ENCODE measurements around the gene UBE2N. TPM values are rescaled to one million over a fixed set of nuclear protein-coding genes. Genes with fewer than 3 reads are reported as not detected.

UBE2N gene
- total and polyA plus RNA-seq, 10 of the 15 experiments (the other 5 are each of a cell fraction or from before 2014, with no cell fraction given): 243 to 945 (median 443) TPM

DNA sequence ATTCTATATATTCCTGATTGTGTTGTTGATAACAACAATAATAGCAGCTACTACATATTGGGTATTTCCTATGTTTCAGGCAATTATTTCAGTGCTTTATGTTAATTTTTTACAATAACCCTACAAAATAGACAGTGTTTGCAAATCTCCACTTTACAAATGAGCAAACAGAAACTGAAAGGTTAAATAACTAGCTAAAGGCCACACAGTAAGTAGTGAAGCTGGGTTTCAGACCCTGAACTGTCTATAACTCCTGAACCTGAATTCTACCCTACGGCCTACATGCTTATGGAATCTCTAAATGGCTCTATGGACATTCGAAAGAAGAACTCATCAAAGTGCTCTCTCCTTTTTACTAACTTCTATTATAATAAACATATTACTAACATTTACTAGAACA is 83.7 kb downstream of the UBE2N start (continued):
- peak; percentile 18; the same call in 1 of the 2 replicates for TF ChIP-seq JUNB (IDR thresholded peaks at IDR 0.05)

DNA sequence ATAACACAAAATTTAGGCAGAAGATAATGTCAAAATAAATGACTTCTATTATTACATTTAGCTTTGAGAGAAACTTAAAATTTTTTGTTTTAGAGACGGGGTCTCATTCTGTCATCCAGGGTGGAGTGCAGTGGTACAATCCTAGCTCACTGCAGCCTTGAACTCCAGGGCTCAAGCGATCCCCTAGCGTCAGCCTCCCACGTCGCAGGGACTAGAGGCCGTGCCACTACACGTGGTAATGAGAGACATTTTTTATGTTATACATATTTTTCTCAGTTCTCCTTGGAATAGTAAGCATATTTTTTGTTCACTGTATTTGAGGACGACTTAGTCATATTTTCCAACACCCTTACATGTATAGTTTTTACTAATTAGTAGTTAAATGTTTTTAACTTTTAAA is 85.5 kb downstream of the UBE2N start:
- FAIRE-seq (no peak), ATAC-seq (no peak), DNase-seq (ENCODE audit: low read depth, low spot score) (no peak)
- Histone ChIP-seq H3K4me1 (ENCODE audit: control insufficient read depth, insufficient read depth, low read length) (peaks cover 12% of the 10 kb centered on the region), H3K27me3 (replicated peaks in 1 of 2; ENCODE audit: control insufficient read depth in 2 of 2, insufficient read depth in 2 of 2, low read length in 1 of 2) (no peaks in the 10 kb centered on the region), H3K27ac (ENCODE audit: control insufficient read depth, insufficient read depth) (no peak overlapping the region), H3K4me3 (no peak overlapping the region), H2AFZ (ENCODE audit: control insufficient read depth, low read depth, low read length) (no peak overlapping the region), H3K4me2 (ENCODE audit: control insufficient read depth, insufficient read depth) (no peak overlapping the region), H3K9ac (ENCODE audit: control insufficient read depth, insufficient read depth, low read length) (no peak overlapping the region), H3K9me3 (replicated peaks; ENCODE audit: control insufficient read depth, insufficient read depth, low read length) (no peaks in the 10 kb centered on the region), H3K36me3 (ENCODE audit: control insufficient read depth in 2 of 2, insufficient read depth in 2 of 2, low read length in 1 of 2) (no peaks in the 10 kb centered on the region), H4K20me1 (ENCODE audit: control insufficient read depth, insufficient read depth) (no peaks in the 10 kb centered on the region), H3K79me2 (ENCODE audit: control insufficient read depth, insufficient read depth, low read length) (no peaks in the 10 kb centered on the region)
- intact Hi-C loops (cut with micrococcal nuclease; ENCODE audit: unreplicated experiment): no loop called here
- no TSS peak for BruUV-seq (replicated peaks)
- in situ Hi-C loops (cut with MboI): no loop called here
- TF ChIP-seq ZSCAN29 (IDR thresholded peaks at IDR 0.05) (no peak), IRF4 (IDR thresholded peaks at IDR 0.05; ENCODE audit: low read depth, low read length) (no peak), SUPT20H (IDR thresholded peaks at IDR 0.05; ENCODE audit: borderline replicate concordance, control insufficient read depth, low read depth, low read length) (no peak), TCF7 (IDR thresholded peaks at IDR 0.05; ENCODE audit: borderline replicate concordance) (no peak), NR2C1 (IDR thresholded peaks at IDR 0.05) (no peak), RUNX3 (IDR thresholded peaks at IDR 0.05; ENCODE audit: low read length) (no peak), SRF (IDR thresholded peaks at IDR 0.05; ENCODE audit: low read depth in 2 of 2, low read length in 2 of 2) (no peak), E4F1 (IDR thresholded peaks at IDR 0.05; ENCODE audit: borderline replicate concordance, partially characterized antibody) (no peak), KDM1A (IDR thresholded peaks at IDR 0.05; ENCODE audit: borderline replicate concordance) (no peak)
- TF ChIP-seq, protein P1, sequence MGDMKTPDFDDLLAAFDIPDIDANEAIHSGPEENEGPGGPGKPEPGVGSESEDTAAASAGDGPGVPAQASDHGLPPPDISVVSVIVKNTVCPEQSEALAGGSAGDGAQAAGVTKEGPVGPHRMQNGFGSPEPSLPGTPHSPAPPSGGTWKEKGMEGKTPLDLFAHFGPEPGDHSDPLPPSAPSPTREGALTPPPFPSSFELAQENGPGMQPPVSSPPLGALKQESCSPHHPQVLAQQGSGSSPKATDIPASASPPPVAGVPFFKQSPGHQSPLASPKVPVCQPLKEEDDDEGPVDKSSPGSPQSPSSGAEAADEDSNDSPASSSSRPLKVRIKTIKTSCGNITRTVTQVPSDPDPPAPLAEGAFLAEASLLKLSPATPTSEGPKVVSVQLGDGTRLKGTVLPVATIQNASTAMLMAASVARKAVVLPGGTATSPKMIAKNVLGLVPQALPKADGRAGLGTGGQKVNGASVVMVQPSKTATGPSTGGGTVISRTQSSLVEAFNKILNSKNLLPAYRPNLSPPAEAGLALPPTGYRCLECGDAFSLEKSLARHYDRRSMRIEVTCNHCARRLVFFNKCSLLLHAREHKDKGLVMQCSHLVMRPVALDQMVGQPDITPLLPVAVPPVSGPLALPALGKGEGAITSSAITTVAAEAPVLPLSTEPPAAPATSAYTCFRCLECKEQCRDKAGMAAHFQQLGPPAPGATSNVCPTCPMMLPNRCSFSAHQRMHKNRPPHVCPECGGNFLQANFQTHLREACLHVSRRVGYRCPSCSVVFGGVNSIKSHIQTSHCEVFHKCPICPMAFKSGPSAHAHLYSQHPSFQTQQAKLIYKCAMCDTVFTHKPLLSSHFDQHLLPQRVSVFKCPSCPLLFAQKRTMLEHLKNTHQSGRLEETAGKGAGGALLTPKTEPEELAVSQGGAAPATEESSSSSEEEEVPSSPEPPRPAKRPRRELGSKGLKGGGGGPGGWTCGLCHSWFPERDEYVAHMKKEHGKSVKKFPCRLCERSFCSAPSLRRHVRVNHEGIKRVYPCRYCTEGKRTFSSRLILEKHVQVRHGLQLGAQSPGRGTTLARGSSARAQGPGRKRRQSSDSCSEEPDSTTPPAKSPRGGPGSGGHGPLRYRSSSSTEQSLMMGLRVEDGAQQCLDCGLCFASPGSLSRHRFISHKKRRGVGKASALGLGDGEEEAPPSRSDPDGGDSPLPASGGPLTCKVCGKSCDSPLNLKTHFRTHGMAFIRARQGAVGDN (IDR thresholded peaks at IDR 0.05): no peak
- TF ChIP-seq, protein P2, sequence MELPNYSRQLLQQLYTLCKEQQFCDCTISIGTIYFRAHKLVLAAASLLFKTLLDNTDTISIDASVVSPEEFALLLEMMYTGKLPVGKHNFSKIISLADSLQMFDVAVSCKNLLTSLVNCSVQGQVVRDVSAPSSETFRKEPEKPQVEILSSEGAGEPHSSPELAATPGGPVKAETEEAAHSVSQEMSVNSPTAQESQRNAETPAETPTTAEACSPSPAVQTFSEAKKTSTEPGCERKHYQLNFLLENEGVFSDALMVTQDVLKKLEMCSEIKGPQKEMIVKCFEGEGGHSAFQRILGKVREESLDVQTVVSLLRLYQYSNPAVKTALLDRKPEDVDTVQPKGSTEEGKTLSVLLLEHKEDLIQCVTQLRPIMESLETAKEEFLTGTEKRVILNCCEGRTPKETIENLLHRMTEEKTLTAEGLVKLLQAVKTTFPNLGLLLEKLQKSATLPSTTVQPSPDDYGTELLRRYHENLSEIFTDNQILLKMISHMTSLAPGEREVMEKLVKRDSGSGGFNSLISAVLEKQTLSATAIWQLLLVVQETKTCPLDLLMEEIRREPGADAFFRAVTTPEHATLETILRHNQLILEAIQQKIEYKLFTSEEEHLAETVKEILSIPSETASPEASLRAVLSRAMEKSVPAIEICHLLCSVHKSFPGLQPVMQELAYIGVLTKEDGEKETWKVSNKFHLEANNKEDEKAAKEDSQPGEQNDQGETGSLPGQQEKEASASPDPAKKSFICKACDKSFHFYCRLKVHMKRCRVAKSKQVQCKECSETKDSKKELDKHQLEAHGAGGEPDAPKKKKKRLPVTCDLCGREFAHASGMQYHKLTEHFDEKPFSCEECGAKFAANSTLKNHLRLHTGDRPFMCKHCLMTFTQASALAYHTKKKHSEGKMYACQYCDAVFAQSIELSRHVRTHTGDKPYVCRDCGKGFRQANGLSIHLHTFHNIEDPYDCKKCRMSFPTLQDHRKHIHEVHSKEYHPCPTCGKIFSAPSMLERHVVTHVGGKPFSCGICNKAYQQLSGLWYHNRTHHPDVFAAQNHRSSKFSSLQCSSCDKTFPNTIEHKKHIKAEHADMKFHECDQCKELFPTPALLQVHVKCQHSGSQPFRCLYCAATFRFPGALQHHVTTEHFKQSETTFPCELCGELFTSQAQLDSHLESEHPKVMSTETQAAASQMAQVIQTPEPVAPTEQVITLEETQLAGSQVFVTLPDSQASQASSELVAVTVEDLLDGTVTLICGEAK (IDR thresholded peaks at IDR 0.05; ENCODE audit: borderline replicate concordance): no peak
- POLR2A ChIA-PET: no interaction called here
- SMC1A ChIA-PET (ENCODE audit: uncharacterized antibody, unreplicated experiment): no interaction called here
- RAD21 ChIA-PET (ENCODE audit: unreplicated experiment): no interaction called here
- 87% methylated on average over 8 of the region's 8 CpGs for WGBS (ENCODE audit: insufficient coverage, insufficient replicate concordance, low lambda C conversion rate, missing lambda C conversion rate)
- CTCF ChIA-PET: interaction anchor here (0.8 kb wide), 1 partner anchor 63 kb away, joined by 3 read pairs; no protein-coding TSS in a partner anchor
